Lower leg skin (tissue), 3 donors: ENCODE measurements around the gene IDH3A.

Experiments
- POLR2A ChIP-seq, 2 donors: fragments of 450-650 bp; IDR thresholded peaks; one replicate each; pipeline ENCODE4 v1.6.1; 2016 to 2017; ENCODE audit warnings: antibody characterized with exemption in 2 of 2, mild to moderate bottlenecking in 1 of 2, moderate library complexity in 1 of 2
- TF ChIP-seq, protein P1 (sequence below), 3 donors: fragments of 450-650 bp; IDR thresholded peaks; one replicate each; pipeline ENCODE4 v1.5.1; 2016; ENCODE audit warnings: antibody characterized with exemption in 3 of 3, mild to moderate bottlenecking in 3 of 3, moderate library complexity in 2 of 3

DNA sequence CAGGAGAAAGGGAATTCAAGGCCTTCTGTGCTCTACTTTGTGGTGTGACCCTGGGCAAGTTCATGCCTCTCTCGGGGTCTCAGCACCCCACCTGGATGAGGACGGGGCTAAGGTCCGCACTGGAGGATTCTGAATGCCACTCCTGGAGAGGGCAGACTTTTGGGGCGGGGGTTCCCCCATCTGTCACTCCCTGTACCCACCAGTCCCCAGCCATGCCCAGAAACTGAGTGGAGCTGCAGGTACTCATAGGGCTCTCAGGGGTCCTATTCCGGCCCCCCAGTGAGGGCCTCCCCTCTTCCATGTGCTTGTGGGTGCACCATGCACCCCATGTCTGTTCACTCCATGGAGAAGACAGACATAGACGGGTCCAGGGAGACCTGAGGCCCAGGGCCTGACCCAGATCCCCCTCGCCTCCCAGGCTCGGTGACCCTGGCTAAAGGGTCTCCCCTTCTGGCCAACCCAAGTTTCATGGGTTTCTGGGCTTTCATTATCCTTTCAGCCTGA is 59.2 kb downstream of the IDH3A start:
- no peak for TF ChIP-seq POLR2A (IDR thresholded peaks at IDR 0.05)
- TF ChIP-seq, protein P1, sequence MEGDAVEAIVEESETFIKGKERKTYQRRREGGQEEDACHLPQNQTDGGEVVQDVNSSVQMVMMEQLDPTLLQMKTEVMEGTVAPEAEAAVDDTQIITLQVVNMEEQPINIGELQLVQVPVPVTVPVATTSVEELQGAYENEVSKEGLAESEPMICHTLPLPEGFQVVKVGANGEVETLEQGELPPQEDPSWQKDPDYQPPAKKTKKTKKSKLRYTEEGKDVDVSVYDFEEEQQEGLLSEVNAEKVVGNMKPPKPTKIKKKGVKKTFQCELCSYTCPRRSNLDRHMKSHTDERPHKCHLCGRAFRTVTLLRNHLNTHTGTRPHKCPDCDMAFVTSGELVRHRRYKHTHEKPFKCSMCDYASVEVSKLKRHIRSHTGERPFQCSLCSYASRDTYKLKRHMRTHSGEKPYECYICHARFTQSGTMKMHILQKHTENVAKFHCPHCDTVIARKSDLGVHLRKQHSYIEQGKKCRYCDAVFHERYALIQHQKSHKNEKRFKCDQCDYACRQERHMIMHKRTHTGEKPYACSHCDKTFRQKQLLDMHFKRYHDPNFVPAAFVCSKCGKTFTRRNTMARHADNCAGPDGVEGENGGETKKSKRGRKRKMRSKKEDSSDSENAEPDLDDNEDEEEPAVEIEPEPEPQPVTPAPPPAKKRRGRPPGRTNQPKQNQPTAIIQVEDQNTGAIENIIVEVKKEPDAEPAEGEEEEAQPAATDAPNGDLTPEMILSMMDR (IDR thresholded peaks at IDR 0.05) = no peak
